GM23338 (cell line): ENCODE data around the gene CNTN5.

Experiments used
- CREB1 ChIP-seq: fragments of 250-450 bp; sonication (Bioruptor Pico); IDR thresholded peaks from 2 replicates; pipeline ENCODE4 v1.5.0; 2020; ENCODE audit warnings: low read depth, mild to moderate bottlenecking, moderate library complexity
- CTCF ChIP-seq, 2 experiments: fragments of 200-600 bp in 1 of 2; sonication (generic) in 1 of 2; conservative IDR thresholded peaks; 2 replicates each; pipeline versions ENCODE4 v1.5.1 to v1.6.1; 2016 to 2017; ENCODE audit warnings: antibody characterized with exemption in 2 of 2, low read depth in 2 of 2, mild to moderate bottlenecking in 2 of 2, moderate library complexity in 1 of 2
- EZH2 ChIP-seq: fragments of 200-600 bp; sonication (generic); IDR thresholded peaks from one replicate; pipeline ENCODE4 v1.8.0; 2017; ENCODE audit warnings: antibody characterized with exemption, mild to moderate bottlenecking, low read depth; ENCODE audit not compliant: unreplicated experiment
- EZH2phosphoT487 ChIP-seq: fragments of 200-600 bp; sonication (generic); IDR thresholded peaks from one replicate; pipeline ENCODE4 v1.8.1; 2018; ENCODE audit warnings: antibody characterized with exemption; ENCODE audit not compliant: unreplicated experiment
- JUNB ChIP-seq: IDR thresholded peaks from one replicate; pipeline ENCODE4 v1.6.1; 2016; ENCODE audit warnings: antibody characterized with exemption; ENCODE audit not compliant: unreplicated experiment
- POLR2AphosphoS5 ChIP-seq: IDR thresholded peaks from 2 replicates; pipeline ENCODE4 v1.6.1; 2016; ENCODE audit warnings: antibody characterized with exemption, low read depth
- REST ChIP-seq: IDR thresholded peaks from one replicate; pipeline ENCODE4 v1.6.1; 2018; ENCODE audit warnings: antibody characterized with exemption; ENCODE audit not compliant: unreplicated experiment
- STAT1 ChIP-seq: IDR thresholded peaks from one replicate; pipeline ENCODE4 v1.6.1; 2016; ENCODE audit warnings: antibody characterized with exemption; ENCODE audit not compliant: unreplicated experiment
- ZNF114 ChIP-seq: fragments of 250-450 bp; sonication (Bioruptor Pico); IDR thresholded peaks from 2 replicates; pipeline ENCODE4 v1.5.0; 2020; ENCODE audit warnings: mild to moderate bottlenecking, moderate library complexity
- ZNF331 ChIP-seq: fragments of 250-450 bp; sonication (Bioruptor Pico); IDR thresholded peaks from 2 replicates; pipeline ENCODE4 v1.5.0; 2020; ENCODE audit warnings: low read depth, mild to moderate bottlenecking, moderate library complexity
- TF ChIP-seq, protein P1 (sequence below): IDR thresholded peaks from 2 replicates; pipeline ENCODE4 v1.6.1; 2016; ENCODE audit warnings: antibody characterized with exemption

GRCh38 chr11:99531468-99531867 lies 510.7 kb downstream of the CNTN5 start:
- TF ChIP-seq CTCF (conservative IDR thresholded peaks at IDR 0.05; ENCODE audit: low read depth in 2 of 2) (no peak), EZH2 (no peak), POLR2AphosphoS5 (no peak), REST (no peak), ZNF331 (CRISPR knock-in tag) (no peak), CREB1 (no peak), EZH2phosphoT487 (no peak), ZNF114 (no peak), JUNB (no peak), STAT1 (no peak)
- TF ChIP-seq, protein P1, sequence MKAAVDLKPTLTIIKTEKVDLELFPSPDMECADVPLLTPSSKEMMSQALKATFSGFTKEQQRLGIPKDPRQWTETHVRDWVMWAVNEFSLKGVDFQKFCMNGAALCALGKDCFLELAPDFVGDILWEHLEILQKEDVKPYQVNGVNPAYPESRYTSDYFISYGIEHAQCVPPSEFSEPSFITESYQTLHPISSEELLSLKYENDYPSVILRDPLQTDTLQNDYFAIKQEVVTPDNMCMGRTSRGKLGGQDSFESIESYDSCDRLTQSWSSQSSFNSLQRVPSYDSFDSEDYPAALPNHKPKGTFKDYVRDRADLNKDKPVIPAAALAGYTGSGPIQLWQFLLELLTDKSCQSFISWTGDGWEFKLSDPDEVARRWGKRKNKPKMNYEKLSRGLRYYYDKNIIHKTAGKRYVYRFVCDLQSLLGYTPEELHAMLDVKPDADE: no peak
